CD4-positive, alpha-beta T cell treated with Interferon alpha-2 for 1 hour (primary cell): ENCODE results near the gene ADGRL2.
"Not testable (repeated sequence)": the region's sequence is repeated elsewhere in the genome, so short reads cannot be mapped to it uniquely, and the experiment has no call there.

ENCODE experiments used
- DNase-seq, 2 donors: peaks; one replicate each; pipeline ENCODE4 v3.0.0-alpha.2; 2020 to 2022

Gene ADGRL2

DNA sequence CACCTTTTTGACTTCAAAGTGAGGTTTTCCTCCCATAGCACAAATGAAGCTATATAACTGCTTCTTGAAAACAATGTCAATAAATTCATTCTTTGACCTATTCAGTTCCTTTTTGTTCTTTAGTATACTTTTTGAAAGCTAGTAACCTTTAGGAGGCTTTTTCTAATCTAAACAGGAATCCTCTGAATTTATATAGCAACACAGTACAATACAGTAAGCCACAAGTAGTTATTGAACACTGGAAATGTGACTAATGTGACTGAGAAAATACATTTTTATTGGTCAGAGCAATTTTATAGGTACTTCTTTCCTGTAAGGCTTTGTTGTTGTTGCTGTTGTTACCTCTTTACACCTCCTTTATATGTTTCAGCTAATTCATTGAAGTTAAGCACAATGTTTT, 49.8 kb downstream of the ADGRL2 start:
- DNase-seq = no peak

DNA sequence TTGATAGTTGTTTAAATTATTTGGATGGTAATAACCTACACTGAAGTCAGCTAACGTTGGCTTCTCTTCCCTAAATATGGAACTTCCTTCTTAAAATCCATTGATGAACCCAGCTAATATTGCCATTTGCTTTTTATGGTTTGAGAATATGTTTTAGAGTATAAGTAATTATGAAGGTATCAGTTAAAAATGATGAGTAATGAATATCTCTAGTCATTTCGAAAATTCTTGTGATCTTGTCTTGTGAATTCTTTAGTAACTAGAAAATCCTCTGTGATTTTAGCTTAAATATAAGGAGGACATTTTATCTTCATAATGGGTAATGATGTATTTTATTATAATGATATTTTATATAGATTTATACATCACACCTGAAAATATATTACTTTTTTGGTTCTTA, 50.5 kb downstream of the ADGRL2 start:
- DNase-seq = no peak

DNA sequence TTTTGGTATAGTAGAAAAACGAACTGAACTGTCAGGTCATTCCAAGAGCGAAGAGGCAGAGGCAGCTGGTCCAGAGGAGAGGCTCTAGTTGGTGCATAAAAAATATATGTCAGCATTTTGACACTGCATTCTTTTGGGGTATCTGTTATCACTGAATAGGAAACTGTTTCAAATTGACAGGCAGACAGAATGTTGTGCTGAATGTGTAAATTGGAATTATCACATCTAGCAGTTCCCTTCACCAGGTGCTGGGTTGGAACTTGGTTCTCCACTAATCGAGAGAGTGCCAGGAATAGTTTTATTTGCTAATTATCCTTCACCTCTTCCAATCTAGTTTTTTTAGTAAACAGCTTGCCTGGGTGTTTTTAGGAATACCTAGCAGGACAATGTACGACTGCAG, 52.2 kb downstream of the ADGRL2 start:
- no peak for DNase-seq

DNA sequence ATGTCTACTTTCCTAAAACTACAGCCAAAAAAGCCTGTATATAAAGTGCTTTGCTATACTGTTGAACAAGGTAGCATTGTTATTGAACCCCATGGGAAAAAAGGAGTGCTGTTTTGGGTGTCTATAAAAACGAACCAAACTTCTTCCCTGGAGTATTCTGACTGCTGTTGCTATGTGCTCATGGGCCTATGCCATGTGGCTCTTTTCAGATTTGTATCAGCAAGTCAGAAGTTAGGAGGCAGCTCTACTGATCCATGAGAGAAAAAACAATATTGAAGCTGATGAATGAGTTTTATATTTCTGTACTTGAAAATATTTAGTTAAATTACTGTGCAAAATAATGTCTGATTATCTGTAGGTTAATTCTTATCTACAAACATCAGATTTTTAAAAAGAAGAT, 66.5 kb downstream of the ADGRL2 start:
- no peak for DNase-seq

DNA sequence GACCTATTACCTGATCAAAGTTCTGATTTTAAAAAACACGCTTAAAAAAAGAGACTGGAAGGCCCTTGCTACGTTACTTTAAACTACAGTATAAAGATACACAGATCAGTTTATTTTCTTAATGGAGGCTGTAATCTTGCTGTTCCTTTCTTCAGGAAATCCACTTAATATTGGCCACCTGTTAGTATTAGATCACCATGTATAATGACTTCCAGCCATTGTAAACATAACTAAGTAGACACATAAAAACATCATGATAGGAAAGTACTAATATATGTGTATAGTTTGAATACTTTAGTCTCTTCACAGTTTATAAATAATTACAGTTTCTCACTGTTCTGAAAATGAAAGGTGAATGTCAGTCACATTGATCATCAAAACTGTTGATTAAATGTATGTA, 68.6 kb downstream of the ADGRL2 start:
- DNase-seq = no peak

DNA sequence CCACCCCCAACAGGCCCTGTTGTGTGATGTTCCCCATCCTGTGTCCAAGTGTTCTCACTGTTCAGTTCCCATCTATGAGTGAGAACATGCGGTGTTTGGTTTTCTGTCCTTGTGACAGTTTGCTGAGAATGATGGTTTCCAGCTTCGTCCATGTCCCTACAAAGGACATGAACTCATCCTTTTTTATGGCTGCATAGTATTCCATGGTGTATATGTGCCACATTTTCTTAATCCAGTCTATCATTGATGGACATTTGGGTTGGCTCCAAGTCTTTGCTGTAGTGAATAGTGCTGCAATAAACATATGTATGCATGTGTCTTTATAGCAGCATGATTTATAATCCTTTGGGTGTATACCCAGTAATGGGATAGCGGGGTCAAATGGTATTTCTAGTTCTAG, 70.4 kb downstream of the ADGRL2 start:
- DNase-seq = not testable (repeated sequence)

DNA sequence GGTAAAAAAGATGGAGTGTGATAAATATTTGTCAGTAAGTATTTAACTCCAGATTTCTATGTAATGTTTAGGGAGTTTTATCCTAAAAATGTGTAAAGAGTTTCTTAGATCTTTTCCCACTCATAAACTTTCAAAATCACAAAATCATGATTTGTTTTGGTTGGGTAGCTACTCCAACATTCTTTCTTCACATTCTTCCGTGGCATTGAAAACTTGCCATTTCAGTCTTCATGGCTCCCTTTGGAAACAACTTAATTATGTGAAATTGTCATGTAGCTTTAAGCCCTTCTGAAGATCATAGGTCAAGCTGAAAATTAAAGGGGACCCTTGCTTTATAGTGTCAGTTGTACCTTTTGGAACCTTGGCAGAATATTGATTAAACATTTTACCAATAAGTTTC, 73.2 kb downstream of the ADGRL2 start:
- no peak for DNase-seq

DNA sequence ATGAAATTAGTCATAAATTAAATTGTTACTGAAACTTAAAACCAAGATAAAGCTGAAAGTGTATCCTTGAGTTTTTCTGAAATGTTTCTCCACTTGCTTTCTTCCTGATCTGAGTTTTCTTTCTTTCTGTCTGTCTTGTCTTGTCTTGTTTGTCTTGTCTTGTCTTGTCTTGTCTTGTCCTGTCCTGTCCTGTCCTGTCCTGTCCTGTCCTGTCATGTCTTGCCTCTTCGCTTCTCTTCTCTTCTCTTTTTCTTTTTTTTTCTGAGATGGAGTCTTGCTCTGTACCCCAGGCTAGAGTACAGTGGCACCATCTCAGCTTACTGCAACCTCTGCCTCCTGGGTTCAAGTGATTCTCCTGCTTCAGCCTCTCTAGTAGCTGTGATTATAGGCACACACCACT, 73.7 kb downstream of the ADGRL2 start:
- DNase-seq = no peak

DNA sequence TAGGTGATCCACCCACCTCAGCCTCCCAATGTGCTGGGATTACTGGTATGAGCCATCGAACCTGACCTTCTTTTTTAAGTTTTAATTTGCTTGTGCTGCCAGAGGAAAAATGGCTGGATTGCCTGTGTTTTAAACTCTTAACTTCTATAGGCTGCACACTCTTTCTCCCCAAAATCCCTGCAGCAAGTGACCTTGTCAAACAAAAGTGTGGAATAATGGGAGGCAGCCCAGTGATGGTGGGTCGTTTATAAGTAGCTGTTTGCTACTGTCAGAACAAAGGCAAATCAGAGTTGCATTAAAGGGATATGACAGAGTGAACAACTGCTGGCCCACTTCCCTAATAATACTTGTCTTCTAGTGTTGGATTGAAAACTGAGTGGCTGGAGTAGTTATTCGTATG, 74.2 kb downstream of the ADGRL2 start:
- DNase-seq = no peak

DNA sequence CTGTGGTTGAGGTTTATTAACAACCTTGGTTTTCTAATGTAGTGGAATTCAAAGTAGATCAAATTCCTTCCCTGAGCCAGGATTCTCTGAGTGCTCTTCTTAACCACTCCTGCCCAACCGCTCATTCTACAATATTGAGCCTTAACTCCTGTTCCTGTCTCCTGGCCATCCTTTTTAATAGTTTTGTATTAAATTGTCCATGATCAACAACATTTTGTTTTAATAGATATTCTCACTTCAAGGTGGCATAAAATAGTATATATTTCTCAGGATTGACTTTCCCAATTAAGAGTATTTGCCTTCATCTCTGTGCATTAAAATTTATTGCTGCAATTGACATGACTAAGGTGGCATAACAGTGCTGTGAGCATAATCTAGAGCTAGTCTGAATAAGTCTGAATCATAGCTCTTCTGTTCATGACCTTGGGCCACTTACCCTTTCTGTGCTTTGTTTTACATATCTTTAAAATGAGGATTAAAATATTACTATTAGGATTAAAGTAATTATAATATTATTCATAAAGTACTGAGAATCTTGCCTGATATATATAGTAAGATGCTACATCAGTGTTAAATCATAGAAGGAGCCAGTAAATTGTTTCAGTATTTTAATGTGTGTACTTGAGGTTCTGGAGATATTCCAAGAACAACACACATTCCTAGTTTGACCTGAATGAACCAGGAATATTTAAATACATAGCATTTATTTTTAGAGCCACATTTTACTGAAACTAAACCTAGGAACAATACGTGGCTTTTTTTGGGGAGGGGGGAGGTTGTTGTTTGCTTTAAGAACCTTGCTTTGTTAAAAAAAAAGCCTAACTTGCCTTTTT, 76.4 kb downstream of the ADGRL2 start:
- DNase-seq = no peak

DNA sequence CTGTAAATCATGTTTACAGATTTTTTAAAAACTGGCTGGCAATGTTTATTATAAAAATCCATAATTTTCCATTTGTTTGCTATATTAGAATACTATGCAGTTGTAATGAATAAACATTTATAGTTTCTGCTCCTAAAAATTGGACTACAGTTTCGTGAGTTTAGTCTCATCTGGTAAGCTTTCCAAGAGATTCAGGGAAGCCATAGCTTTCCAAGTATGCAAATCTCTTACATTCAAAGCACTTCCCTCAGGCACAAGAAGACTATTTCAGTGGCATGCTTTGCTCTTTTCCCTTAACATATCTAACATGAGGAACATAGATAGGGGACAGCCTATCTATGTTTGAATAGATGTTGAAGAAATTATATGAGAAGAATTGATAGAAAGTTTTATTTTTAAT, 77.2 kb downstream of the ADGRL2 start:
- no peak for DNase-seq

DNA sequence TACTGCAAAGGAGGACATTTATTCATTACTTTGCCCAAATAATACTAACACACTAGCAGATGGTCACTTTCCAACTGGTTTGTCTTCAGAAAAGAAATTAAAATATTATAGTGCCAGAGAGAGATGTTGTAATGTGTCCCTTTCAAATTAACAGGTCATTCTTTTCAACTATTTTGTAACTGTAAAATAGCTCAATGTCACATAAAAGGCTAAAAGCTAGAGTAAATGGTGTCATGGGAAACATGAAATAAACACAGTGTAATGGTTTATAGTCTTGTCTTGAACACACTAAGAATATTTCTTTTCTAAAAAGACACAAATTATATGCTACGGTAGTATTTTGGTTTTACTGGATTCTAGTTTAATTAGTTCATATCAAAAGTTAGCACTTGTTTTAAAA, 77.8 kb downstream of the ADGRL2 start:
- DNase-seq = no peak

DNA sequence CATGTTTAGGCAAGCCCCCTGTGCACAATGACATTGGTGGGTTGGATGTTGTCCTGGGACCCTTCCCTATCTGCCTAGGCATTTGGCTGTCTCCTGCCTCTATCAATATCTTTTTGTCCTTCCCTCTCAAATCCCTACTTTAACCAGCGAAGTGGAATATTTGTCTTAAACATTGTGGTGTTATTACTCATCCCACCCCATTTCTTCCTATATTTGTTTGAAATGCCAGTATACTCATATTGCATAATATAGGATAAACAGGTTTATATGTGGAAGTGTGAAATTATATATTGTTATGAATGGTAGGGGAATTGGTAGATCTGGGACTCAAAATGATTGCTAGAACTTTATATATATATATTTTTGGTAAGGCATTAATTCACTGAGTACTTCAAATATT, 80.0 kb downstream of the ADGRL2 start:
- no peak for DNase-seq

DNA sequence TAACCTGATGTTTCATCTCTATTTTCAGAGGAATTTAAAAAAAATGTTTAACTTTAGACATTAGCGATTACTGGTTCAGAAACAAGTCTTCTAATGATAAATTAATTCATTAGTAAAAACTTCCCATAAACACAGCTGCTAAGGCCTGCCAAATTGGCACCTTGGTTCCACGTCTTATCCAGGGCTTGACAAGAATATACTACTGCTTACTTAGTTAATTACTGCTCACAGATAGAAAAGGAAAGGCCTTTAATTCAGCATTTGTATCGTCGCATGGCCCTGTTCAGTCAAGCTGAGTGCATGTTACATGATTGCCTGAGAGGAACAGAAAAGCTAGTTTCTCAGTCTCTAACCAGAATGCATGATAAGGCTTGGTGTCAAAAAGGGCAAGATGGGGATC, 84.6 kb downstream of the ADGRL2 start:
- no peak for DNase-seq

DNA sequence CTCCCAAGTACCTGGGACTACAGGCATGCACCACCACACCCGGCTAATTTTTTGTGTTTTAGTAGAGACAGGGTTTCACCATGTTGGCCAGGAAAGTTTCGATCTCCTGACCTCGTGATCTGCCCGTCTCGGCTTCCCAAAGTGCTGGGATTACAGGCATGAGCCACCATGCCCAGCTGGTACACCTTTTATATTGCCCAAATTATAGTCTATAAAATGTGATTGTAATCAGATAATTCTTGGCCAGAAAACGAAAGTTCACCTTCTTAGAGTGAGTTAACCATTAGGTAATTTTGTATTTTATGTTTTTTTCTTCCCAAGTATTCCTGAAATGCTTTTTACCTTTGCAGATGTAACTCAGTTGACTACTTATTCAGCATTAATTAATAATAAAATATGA, 85.6 kb downstream of the ADGRL2 start:
- DNase-seq = not testable (repeated sequence)

DNA sequence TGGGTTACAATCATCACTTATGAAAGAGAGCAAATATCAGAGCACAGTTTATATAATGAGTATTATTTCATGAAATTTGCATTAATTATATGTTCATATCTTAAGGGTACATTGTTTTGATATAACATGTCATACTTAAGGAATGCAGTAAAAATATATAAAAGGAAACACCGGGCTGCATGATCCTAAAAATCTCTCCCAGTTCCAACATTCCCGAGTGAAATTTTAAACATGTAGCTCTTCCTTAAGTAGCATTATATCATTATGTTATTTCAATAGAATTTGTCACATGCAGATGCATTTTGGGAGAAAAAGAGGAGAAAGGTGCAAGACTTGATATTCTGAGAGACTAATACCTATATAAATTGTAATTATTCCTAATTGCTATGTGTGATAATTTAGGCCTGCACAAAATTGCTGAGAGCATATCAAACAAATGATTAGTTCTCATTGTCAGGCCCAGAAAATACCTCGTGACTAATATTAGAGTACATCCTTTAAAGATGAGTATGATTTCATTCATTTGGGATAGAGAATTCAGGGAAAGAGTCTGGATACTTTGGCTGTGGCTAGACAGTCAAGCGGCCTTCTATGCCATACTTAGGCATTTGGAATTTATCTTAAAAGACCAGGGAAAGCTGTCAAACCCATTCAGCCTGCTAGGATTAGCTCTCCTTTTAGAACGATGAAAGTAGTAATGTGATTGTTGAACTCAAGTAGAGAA, 86.8 kb downstream of the ADGRL2 start:
- DNase-seq = no peak

DNA sequence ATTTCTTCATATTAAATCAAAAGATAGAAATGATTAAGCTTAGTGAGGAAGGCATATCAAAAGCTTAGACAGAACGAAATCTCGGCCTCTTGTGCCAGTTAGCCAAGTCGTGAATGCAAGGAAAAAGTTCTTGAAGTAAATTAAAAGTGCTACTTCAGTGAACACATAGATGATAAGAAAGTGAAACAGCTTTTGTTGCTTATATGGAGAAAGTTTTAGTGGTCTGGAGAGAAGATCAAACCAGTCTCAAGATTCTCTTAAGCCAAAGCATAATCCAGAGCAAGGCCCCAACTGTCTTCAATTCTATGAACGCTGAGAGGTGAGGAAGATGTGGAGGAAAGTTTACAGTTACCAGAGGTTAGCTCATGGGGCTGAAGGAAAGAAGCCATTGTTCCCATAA, 88.4 kb downstream of the ADGRL2 start:
- DNase-seq = no peak

DNA sequence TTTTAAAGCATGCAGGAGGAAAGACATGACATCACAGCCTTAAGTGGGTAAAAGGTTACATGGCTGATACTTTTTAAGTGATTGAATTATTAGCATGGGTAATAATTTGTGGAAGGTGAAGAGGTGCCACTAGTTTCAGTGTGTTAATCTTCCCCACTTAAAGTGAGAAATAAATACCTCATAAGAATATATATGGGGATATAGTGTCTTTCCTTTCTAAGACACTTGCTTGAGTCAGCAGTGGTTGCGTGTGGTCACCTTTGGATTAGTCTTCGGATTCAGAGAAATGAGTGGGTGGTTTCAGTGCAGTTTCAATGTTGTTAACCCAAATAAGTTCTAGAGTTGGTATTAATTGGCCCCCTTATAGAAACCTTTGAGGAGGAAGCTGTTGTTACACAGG, 94.1 kb downstream of the ADGRL2 start:
- no peak for DNase-seq

DNA sequence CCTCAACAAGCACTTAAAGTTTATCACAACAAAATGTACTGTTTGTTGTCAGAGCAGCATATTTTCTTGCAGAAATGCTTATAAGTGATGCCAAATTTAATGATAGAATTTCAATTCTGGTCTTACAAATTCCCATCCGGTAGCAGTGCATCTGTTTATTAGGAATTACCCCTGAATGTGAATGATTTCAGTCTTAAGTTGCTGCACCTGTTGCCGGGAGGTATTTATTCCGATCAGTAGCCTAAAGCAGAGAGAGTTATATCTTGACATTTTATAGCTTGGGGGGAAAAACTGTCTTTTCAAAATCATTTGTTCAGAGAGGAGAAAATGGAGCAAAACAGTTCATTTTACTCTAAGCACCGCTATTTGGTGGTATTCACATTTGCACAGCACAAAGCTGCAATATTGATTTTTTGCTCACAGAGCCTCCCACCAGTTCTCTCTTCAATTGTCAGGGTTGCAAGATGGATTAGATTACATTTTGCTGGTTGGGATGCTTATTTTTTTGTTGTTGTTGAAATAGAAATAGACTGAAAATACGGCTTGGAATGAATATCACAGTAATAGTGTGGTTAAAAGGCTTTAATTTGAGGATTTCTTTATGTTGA, 98.6 kb downstream of the ADGRL2 start:
- no peak for DNase-seq

DNA sequence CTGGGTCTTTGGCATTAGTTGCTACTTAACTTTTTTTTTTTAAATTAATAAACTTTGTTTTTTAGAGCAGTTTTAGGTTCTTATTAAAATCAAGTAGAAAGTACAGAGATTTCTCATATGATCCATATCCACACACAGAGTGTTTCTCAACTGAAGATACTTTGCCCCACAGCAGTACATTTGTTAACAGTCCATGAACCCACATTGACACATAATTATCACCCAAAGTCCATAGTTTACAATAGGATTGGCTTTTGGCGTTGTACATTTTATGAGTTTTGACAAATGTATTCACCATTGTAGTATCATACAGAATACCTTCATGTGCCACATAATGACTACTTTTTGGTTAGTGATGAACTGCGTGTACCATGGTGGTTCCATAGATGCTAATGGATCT, 106.8 kb downstream of the ADGRL2 start:
- DNase-seq = no peak

DNA sequence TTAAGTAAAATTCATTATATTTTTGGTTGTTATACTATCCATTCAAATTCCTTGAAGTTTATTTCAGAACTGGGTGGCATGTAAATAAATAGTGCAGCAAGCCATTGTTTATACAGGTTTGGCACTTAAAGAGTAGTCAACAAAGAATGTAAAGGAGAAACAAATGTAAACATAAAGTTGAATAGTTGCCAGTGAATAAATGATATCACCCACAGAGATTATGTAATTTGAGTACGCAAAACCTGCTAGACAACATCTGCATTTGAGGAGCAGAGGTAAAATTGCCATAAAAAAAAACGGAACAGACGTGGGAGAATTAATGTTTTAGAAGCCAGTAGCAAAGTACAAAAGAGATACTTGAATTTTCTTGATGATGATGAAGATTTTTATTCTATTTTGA, 111.6 kb downstream of the ADGRL2 start:
- no peak for DNase-seq

DNA sequence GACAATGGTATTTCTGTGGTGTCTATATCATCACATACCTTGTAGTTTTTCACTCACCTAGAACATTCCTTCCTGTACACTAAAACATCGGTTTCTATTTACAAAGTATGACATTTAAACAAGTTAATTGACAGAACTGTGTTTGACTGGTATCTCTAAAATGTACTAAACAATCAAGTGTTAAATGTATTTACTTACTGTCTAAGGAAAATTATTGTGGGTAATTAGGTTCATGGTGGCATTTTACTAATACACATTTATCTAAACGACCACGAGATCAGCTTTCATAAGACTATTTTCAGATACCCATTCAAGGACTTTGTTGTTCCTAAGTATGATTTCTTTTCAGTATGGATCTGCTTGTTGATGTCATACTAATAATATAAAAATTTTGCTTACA, 115.2 kb downstream of the ADGRL2 start:
- DNase-seq = no peak

DNA sequence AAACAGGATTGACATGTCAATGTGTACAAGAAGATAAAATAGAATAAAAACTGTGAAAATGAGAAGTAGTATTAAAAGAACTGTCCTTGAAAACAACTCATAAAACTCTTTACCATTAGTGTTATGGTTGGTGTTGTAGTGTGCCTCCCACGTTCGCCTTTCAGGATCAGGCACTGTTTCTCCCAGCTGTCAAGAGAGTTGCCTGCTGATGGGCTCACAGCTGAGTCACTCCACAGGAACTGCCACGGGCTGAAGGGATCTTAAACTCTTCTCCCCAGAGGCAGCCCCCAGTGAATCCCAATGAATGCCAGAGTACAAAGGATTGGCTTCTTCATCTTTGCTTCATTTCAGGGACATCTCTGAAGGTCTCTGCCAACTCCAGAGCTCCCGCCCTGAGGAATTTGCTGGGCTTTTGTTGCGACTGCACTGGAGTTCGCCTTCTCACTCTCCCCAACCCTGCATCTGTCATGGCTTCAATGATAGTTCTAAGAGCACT, 119.6 kb downstream of the ADGRL2 start:
- DNase-seq = no peak

DNA sequence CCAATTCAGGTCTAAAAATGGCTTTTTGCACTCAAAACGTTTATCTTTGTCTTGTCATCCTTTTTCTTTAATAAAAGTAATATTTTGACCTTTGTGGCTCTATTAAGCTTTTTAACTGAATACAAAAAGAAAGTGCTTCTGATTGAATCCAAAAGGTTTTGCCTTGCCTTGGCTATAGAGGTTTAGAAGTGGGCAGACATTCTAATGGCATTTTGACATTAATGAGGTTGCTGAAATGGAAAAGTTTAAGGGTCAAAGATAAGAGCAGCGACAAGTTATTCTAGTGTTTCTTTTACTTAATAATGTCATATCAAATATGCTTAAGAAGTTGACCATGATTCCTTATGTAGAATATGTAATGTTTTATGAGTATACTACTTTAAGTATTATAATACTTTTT, 120.2 kb downstream of the ADGRL2 start:
- DNase-seq = no peak
